Glomerular visceral epithelial cell (primary cell): ENCODE data around the gene MTREX.

ENCODE experiments used
- DNase-seq: peaks from one replicate; pipeline ENCODE4 v3.0.0-alpha.2; 2016; ENCODE audit errors: extremely low spot score

The MTREX gene

DNA sequence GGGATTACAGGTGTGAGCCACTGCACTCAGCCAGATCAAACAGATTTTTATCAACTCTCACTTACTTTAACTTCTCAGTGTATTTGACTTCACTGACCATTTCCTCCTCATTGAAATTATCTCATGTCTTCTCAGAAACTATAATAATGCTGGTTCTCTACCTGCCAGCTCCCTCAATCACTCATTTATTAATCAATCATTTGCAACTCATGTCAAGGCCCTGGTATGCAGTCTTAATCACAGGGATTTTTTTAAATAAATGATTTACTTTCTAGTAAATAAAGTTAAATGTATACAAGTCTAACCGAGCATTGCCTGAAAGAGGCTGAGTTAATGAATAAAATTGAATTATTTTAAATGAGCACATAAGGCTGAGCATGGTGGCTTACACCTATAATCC, 163.7 kb downstream of the MTREX start:
- DNase-seq: peak; percentile 14

DNA sequence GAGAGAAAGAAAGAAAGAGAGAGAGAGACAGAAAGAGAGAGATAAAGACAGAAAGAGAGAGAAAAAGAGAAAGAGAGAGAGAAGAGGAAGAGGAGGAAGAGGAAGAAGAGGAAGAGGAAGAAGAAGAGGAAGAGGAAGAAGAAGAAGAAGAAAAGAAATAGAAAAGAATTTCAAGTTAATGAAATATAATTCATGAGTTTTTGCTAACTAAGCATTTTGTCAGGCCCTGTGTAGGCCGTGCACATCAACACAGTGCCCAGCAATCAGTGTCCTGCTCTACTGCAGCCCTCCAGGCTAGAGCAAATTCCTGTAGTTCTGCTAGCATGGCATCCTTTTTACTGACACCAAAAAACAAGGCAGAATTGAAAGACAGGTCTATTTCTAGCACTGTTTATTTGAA, 164.9 kb downstream of the MTREX start:
- no peak for DNase-seq
